ENCODE data around the gene PDHX.
"Not testable (repeated sequence)": the region's sequence is repeated elsewhere in the genome, so short reads cannot be mapped to it uniquely, and the experiment has no call there.

PDHX gene

DNA sequence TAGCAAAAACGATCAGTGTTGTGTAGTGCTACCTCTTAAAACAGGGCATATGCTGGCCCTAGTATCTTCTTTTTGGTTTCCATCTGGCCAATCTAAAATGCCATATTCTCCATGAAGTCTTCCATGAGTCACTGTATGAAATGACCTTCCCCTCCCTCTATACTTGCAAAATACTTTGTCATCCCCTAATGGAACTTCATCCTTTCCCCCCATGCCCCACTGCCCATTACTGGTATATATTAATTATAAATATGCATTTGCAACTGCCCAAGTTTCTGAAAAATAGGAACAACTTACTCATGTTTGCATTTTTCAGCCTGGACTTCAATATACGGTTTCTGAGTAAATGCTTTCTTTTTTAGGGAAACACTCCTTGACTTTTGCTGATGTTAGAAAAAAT is 4.7 kb upstream of the PDHX start:
- no peak for DNase-seq

- not testable (repeated sequence) for DNase-seq
These were observed 2.9 kb upstream of the PDHX start for GRCh38 chr11:34913556-34913955.

DNA sequence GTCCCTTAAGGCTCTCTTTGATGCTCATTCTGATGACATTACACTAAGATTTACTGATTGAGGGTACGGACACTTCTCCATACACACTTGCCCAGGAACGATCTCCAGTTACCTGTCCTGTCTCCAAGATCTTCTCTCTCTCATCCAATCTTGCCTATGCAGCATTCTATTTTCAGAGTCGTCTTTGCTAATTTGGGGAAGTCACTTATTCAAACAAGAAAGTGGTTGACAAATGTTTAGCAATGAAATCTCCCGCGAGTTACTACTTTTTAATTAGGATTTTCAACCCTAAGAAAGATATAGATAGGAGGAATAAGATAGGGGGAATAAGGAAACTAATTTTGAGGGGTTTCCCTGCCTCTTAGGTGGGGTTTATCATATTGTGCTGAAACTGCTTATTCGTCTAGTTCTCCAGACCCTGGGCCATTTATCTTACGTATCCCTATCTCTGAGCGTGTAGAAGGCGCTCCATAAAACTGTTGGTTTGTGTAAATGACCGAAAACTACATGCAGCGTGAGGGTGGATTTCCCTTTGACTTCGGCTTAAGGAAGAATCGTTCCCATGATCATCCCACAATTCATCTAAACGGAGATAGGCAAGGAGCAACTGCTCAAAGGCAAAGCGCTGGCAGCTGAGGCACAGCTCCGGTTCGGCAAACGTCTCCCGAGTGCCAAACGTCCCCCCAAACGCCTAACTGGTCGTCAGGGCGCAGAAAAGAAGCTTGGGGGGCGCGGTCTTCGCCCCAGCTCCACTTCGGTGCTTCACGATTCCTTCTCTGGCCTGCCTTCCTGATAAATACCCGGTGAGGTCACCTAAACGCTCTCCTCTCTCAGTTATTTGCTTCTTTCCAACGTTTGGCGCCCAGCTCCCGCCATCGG is 1.0 kb upstream of the PDHX start:
- DNase-seq = no peak

DNA sequence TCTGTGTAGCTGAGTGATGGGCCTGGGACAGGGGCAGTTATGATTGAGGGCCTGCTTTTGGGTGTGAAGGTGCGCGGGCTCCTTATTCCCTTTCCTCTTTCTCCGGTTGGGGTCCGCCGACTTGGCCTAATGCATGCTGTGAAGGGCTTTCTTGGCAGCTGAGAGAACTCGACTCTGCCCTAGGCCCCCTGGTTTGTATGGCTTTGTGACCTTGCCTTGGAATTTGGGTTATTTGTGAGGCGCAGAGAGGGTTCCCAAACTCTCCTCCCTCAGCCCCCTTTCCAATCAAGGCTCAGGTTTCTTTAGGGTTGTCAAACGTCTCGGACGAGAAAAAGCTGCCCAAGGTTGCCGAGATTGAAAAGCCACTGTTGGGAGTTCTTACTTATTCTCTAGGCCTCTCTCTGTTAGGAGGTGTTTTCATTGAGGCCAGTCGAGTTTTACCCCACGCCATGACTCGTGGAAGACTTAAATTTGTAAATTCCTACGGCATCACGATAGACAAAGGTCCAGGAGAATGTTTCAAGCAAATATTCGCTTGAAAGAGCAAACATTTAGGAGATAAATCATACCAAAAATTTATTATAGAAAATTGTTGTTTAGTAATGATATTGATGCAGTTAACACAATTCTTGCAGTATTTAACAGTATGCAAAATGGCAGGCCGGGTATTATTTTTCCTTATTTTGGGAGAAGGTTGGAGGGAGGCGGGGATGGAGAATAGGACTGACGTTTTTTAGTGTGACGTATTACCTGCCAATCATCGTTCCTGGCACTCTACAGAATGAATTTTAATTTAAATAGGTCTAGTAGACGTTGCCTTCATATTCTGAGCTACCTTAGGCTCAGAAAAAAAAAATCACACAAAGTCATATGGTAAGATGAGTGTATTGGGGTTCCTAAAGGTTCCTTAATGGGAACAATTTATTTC is 689 bp downstream of the PDHX start:
- DNase-seq = peak; percentile 16

- no peak for DNase-seq
These were observed 4.7 kb downstream of the PDHX start for GRCh38 chr11:34921156-34921555.

DNA sequence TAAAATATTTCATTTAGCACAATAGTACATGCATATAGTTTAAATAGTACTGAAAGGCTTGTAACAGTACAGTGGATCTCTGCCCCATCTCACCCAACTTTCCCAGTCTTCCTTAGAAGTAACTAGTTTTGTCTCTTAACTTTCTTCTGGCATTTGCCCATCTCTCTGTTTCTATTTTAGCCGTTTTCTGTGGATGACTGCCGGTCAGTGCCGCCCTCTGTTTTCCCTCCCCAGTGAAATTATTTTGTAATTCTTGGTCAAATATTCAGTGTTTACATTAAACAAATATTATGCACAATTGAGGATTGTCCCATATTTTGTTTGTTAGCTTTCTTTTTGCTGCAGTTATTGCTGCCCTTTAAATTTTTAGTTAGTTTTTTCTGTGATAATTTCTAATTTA is 8.3 kb downstream of the PDHX start:
- no peak for DNase-seq

DNA sequence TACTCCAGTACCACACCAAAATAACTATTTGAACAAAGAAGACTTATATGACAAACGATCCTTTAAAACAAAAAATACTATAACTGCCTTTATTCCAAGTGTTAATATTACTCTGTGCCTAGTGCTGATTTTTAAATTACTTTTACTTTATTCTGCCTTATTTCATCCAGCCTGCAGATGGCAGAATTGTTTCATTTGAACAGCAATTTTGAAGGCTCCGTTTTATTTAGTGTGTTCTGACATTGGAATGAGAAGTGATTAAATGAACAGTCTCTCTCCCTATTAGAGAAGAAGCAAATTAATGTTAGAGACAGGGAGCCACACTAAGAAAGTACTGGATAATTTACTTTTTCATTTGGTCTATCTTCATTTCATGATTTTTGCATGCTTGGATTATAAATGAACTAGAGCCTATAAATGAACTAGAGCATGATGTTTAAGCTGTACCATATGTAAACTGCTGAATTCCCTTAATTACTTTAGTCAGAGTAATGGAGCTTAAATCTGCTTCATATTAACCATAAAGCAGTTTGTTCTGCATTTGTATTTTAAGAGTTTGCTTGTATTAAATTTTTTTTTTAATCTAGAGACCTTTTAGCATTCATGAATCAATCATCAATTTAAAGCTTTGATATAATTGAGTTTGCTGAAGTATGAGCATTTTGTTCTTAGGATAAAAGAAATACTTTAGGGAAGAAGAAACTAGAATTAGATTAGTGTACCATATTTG is 9.8 kb downstream of the PDHX start:
- DNase-seq = peak; percentile 67

- peak; percentile 81 for DNase-seq
These were observed 10.4 kb downstream of the PDHX start for GRCh38 chr11:34926831-34927132.

DNA sequence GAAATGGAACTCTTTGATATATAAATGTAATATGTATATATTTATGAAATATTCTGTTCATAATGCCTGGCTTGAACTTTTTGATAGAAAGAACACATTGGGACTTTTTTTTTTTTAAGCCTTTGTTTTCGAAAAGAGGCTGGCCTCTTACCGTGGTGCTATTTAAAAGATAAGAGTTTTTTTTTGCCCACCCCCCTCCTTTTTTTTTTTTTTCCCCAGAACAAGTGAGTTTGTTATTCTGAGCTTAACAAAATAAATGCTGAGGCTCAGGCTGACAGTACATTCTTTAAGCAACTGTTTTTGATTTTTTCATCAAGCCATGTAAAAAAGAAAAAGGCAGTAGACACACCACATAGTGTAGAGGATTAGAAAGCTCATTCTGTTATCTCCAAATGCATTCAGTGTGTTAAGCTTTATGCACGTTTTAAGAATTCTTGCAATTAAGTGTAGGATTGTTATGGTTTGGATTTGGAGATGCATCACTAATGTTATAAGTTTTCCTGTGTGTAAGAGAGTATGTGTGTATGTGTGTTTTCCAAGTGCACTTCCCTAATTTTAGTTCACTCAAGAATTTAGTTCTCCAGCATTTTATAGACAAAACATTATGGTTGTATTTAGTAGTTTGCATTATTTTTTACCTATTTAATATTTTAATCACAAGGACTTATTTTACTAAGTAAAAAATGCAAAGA is 12.0 kb downstream of the PDHX start:
- peak; percentile 32 for DNase-seq

- DNase-seq = no peak
These were observed 12.7 kb downstream of the PDHX start for GRCh38 chr11:34928960-34929680.

DNA sequence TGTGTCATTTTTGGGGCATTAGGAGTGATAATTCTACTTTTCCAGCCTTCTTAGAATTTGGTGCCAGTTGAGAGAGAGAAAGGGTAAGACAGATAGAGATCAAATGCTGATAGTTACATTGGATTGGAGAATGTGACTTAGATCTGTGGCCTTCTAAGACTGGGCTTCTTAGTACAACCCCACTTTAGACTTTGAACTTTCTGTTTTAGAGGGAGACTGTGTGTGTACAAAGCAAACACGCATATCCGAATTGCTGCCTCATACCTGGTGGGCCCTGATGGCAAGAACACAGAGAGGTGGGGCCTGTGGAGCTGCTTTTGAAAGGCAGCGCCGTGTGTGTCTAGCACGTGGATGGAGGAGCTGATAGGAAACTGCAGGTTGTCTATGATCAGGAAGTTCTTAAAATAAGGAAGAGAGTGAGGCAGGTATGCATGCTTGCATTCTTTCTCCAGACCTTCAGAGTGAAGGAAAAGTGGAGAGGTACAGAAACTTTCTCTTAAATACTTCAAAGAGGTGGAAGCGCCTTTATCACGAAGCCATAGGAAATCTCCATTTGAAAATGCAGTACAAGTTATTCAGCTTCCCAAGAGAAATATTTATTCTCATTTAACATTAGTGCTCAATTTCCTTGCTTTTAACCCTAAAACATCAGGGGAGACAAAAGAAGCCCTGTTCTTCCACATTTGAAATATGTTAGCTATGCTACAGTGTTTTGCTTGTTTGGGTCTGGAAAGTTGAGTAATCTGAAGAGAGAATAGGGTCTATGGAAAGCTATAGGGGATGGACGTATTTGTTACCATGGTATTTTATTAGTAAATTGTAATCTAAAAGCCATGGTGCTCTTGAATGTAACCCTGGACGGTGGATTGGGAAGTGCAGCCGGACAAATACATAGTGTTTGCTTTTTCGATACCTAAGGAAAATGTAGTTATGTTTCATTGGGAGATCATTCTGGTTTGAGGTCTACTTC is 13.7 kb downstream of the PDHX start:
- no peak for DNase-seq

DNA sequence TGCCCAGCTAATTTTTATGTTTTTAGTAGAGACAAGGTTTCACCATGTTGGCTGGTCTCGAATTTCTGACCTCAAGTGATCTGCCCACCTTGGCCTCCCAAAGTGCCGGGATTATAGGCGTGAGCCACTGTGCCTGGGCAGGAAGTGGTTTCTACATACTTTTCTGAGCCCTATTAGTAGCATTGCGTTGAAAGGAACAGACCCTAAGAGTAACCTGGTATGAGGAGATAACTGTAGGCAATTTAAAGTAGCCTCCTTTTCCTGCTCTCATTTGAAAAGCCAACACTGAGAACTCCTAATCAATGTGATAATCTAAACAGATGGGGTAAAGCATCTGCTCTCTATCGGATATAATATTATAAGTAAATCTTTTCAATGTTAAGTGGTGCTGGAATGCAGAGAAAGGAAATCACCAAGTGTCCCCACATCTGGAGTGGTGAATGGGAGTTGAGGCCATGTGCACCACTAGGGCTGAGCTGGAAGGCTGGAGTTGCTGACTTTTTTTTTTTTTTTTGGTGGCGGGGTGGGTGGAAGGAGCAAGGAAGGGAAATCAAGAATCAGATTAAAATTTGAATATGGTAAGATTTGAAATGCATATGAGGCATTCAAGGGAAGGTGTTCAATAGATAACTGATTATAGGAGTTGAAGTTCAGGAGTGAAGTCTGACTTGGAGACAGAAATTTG is 20.7 kb downstream of the PDHX start:
- no peak for DNase-seq

DNA sequence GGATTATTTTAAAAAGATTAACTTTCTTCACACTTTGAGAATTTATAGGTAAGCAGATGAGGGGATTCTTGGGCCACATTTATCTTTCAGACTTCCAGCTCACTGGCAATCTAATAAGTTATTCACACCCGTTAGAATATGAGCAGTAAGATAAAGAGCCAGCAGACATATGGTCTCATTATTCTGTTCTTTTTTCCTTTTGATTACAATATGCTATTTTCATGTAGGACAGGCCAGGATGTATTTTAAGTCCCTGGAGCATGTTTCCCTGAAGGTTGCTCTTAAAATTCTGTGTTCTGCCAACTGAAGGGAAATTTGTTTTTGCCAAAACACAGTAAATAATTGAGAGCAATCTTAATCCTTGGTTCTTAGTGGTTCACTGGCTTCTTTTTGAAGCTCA is 22.2 kb downstream of the PDHX start:
- DNase-seq = no peak

- DNase-seq = peak; percentile 77
These were observed 23.7 kb downstream of the PDHX start for GRCh38 chr11:34940026-34940677.

DNA sequence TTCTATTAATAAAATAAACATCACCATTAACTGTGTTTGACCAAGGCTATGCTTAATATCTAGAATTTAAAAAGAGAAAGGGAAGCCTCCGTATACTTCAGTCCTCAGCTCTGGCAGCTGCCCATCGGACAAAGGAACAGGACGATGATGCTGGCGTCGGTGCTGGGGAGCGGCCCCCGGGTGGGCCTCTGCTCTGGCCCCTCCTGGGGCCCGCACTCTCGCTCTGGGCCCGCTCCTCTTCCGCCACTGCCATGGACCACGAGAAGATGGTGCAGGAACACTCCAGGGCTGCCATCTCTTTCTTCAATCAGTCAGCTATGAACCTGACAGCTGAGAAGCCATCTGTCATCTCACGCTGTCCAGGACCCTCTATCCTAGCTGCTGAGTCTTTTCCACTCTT is 25.3 kb downstream of the PDHX start:
- no peak for DNase-seq

- DNase-seq = no peak
These were observed 28.3 kb downstream of the PDHX start for GRCh38 chr11:34944692-34945091.

- no peak for DNase-seq
These were observed 32.3 kb downstream of the PDHX start for GRCh38 chr11:34948696-34949095.

GRCh38 chr11:34953955-34954354 is 37.5 kb downstream of the PDHX start:
- DNase-seq = no peak

DNA sequence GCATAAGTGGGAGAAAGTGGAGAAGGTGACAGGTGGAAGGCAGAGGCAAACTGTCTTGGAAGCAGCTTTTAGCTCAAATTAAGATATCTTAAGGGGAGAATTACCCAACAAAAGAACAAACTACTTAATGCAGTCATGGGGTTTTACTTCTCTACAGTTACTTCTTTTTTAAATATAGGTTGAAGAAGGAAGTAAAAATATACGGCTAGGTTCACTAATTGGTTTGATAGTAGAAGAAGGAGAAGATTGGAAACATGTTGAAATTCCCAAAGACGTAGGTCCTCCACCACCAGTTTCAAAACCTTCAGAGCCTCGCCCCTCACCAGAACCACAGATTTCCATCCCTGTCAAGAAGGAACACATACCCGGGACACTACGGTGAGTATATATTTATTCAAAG is 40.8 kb downstream of the PDHX start:
- DNase-seq = no peak

Data from fibroblast of skin of back (primary cell).